Ishikawa (cell line): ENCODE results near the gene ADAMTS18.

Experiments used
- EGR1 ChIP-seq: IDR thresholded peaks from 2 replicates; pipeline ENCODE4 v1.6.1; 2012
- TCF12 ChIP-seq: IDR thresholded peaks from 2 replicates; pipeline ENCODE4 v1.6.1; 2012; ENCODE audit warnings: low read depth
- TEAD4 ChIP-seq: IDR thresholded peaks from 2 replicates; pipeline ENCODE4 v1.6.1; 2012
- ZBTB7A ChIP-seq: IDR thresholded peaks from 2 replicates; pipeline ENCODE4 v1.6.1; 2012; ENCODE audit warnings: low read depth

DNA sequence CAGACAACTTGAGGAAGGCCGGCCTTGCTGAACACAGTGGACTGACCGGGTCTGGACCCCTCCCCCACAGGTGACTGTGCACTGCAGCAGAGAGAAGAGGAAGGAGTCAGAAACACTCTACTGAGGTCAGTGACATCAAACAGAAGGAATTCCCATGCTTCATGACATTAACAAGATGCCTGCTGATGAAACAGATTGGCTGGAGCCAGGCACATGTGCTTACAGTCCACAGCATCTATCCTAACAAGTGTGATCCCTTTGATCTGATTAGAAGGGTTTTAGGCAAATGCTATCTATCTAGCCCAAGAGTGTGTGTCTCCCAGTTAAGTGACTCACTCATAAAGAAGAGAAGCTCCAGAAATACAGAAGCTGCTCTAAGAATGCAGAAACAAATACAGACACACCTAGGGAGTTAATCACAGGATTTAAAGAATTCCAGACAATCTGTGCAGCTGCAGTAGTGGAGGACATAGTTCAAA is 145.5 kb downstream of the ADAMTS18 start:
- TF ChIP-seq ZBTB7A (no peak), TCF12 (no peak), EGR1 (no peak), TEAD4 (no peak)
